Thyroid gland (tissue), 4 donors: ENCODE data around the gene TMEM208. TPM values are rescaled to one million over a fixed set of nuclear protein-coding genes. Genes with fewer than 3 reads are reported as not detected.

Experiments used
- DNase-seq, 2 donors: peaks; one replicate each; pipeline ENCODE4 v3.0.0-alpha.2; 2019
- H3K27ac ChIP-seq, 3 donors: fragments of 200-600 bp; sonication (generic); 1 replicate in 2 of 3; 2 replicates in 1 of 3; pipeline ENCODE4 v1.5.1; 2016 to 2019; ENCODE audit warnings: mild to moderate bottlenecking in 1 of 3, moderate library complexity in 1 of 3
- H3K27me3 ChIP-seq: fragments of 200-600 bp; sonication (generic); one replicate; pipeline ENCODE4 v1.5.1; 2019
- H3K36me3 ChIP-seq, 2 donors: fragments of 200-600 bp; sonication (generic); one replicate each; pipeline ENCODE4 v1.5.1; 2016 to 2019
- H3K4me1 ChIP-seq, 2 donors: fragments of 200-600 bp; sonication (generic); one replicate each; pipeline ENCODE4 v1.5.1; 2017 to 2019
- H3K4me3 ChIP-seq, 3 donors: fragments of 200-600 bp; sonication (generic); replicated peaks in 1 of 3; 1 replicate in 2 of 3; 2 replicates in 1 of 3; pipeline ENCODE4 v1.5.1; 2016; ENCODE audit warnings: mild to moderate bottlenecking in 1 of 3
- H3K9me3 ChIP-seq: fragments of 200-600 bp; sonication (generic); one replicate; pipeline ENCODE4 v1.5.1; 2017
- POLR2A ChIP-seq, 2 donors: fragments of 450-650 bp; IDR thresholded peaks; one replicate each; pipeline ENCODE4 v1.6.1; 2017; ENCODE audit warnings: antibody characterized with exemption in 2 of 2, mild to moderate bottlenecking in 2 of 2, moderate library complexity in 1 of 2
- WGBS, 2 donors: methylation state at CpG; one replicate each; pipeline ENCODE4 v1.1.5; 2017; 5-methylcytosine and 5-hydroxymethylcytosine counted together
- intact Hi-C: fragments of 100-400 bp; cut with DNase I; formaldehyde crosslinking; loops from one replicate; pipeline ENCODE4 v1.15.1; 2023
- total RNA-seq, 4 donors: library from RNA; depleted of rRNA; stranded (reverse); fragments of >200 nt; gene quantifications; one replicate each; pipeline ENCODE4 v1.2.3, GENCODE V29; 2016
- TF ChIP-seq, protein P1 (sequence below), 6 experiments: fragments of 200-600 bp in 3 of 6; fragments of 450-650 bp in 3 of 6; sonication (generic) in 3 of 6; IDR thresholded peaks; one replicate each; pipeline ENCODE4 v1.5.1; 2016 to 2019; ENCODE audit warnings: antibody characterized with exemption in 6 of 6, mild to moderate bottlenecking in 2 of 6, inconsistent platforms in 1 of 6, moderate library complexity in 1 of 6

The TMEM208 gene
- total RNA-seq, 4 donors from 2014 or later: 53.2 to 69.0 (median 58.3) TPM

DNA sequence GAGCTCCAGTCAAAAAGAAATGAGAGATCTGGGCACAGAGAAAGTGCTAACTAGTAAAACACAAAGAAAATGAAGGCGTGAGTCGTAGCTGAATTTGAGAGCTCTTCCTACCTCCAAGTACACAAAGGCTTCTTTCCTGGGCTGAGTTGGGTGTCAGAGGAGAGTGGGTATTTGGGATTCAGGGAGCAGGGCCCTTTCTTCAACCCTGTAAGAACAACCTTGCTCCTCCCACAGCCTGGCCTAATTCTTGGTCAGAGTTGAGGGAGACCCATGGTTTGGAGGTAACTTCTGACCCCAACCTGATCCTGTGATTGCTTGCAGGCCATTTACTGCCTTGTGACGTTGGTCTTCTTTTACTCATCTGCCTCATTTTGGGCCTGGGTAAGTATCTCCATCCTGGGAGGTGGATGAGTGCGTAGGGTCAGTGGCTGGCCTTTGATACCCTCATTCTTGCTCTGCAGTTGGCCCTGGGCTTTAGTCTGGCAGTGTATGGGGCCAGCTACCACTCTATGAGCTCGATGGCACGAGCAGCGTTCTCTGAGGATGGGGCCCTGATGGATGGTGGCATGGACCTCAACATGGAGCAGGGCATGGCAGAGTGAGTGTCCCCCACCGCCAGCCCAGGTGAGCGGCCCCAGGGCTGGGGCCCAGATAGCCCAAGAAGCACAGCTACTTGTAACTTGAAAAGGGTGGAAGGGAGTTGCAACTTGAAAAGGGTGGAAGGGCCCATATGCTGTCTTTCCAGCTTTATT, 1.3 kb downstream of the TMEM208 start:
- H3K36me3 ChIP-seq: peaks cover 40 to 42% of the 10 kb centered on the region in 2 donors
- intact Hi-C loops: no loop called here
- no peaks in the 10 kb centered on the region for H3K27me3 ChIP-seq
- H3K9me3 ChIP-seq: no peaks in the 10 kb centered on the region
- no peak for TF ChIP-seq POLR2A (IDR thresholded peaks at IDR 0.05)
- peaks cover 14% of the 10 kb centered on the region in 2 donors for H3K4me1 ChIP-seq
- H3K4me3 ChIP-seq: no peak overlapping the region
- DNase-seq: no peak
- H3K27ac ChIP-seq: no peak overlapping the region
- 90 to 91% methylated on average over 6 to 9 of the region's 9 CpGs for WGBS, 2 donors

DNA sequence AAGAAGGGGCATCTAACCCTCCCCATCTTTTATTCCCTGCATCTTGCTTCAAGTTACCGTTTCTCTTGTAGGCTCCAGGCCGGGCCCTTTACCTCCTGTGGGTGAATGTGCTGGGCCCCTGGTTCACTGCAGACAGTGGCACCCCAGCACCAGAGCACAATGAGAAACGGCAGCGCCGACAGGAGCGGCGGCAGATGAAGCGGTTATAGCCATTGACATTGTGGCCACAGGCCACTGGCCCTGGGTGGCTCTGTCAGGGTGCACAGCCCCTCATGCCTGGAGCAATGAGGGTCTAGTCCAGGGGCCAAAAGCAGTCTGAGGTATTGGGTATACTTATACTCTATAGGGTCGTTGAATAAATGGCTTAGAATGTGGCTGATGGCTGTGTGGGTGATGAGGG, 2.0 kb downstream of the TMEM208 start:
- no peak overlapping the region for H3K4me3 ChIP-seq
- H3K36me3 ChIP-seq: peaks cover 47% of the 10 kb centered on the region in 2 donors
- no peak overlapping the region for H3K27ac ChIP-seq
- H3K9me3 ChIP-seq: no peaks in the 10 kb centered on the region
- TF ChIP-seq, protein P1, sequence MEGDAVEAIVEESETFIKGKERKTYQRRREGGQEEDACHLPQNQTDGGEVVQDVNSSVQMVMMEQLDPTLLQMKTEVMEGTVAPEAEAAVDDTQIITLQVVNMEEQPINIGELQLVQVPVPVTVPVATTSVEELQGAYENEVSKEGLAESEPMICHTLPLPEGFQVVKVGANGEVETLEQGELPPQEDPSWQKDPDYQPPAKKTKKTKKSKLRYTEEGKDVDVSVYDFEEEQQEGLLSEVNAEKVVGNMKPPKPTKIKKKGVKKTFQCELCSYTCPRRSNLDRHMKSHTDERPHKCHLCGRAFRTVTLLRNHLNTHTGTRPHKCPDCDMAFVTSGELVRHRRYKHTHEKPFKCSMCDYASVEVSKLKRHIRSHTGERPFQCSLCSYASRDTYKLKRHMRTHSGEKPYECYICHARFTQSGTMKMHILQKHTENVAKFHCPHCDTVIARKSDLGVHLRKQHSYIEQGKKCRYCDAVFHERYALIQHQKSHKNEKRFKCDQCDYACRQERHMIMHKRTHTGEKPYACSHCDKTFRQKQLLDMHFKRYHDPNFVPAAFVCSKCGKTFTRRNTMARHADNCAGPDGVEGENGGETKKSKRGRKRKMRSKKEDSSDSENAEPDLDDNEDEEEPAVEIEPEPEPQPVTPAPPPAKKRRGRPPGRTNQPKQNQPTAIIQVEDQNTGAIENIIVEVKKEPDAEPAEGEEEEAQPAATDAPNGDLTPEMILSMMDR (IDR thresholded peaks at IDR 0.05): no peak
- no peak for TF ChIP-seq POLR2A (IDR thresholded peaks at IDR 0.05)
- 86 to 91% methylated on average over 6 to 9 of the region's 9 CpGs for WGBS, 2 donors
- no peak for DNase-seq
- no peaks in the 10 kb centered on the region for H3K27me3 ChIP-seq
- peaks cover 14% of the 10 kb centered on the region in 2 donors for H3K4me1 ChIP-seq
- intact Hi-C loops: no loop called here

DNA sequence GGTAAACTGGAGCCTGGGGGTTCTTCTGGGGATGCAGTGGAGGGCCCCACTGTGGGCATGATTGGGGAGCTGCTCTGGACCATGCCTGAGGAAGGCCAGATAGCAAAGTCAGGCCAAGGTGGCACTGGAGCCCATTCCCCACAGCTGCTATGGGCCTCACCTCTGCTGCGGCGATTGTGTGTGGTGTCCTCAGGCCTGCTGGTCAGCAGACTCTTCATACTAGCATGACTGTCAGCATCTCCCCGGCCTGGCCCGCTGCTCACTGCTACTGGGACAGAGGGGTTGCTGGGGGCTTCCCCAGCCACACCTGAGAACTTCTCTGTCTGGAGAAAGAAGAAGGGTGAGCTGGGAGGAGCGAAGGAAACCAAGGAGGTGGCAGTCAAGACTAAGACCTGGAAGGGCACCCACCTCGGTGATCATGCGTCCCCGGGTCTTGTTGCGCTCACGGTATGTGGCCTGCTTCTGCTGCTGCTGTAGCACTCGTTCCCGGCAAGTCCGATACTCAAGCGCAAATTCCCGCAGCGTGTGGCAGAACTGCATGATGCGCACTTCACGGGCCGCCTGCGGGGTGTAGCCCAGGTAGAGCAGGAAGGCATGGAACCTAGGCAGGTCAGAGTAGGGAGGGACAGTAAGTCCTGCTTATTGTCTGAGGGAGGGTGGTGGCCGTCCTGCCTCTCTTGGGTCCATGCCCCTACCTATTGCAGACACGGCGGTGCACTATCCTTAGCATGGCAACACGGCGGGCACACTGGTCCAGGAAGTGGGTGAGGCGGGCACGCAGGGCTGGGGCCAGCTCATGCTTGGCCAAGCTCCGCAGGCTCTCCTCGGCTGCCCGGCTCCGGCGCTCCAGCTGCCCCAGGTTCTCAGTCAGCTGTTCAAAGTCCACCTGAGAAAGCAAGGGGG, 3.2 kb downstream of the TMEM208 start:
- H3K4me3 ChIP-seq: no peak overlapping the region
- DNase-seq: no peak
- no peaks in the 10 kb centered on the region for H3K27me3 ChIP-seq
- intact Hi-C loops: no loop called here
- peaks cover 14% of the 10 kb centered on the region in 2 donors for H3K4me1 ChIP-seq
- H3K9me3 ChIP-seq: no peaks in the 10 kb centered on the region
- TF ChIP-seq, protein P1 (IDR thresholded peaks at IDR 0.05): no peak
- no peak for TF ChIP-seq POLR2A (IDR thresholded peaks at IDR 0.05)
- H3K27ac ChIP-seq: no peak overlapping the region
- 89 to 95% methylated on average over 27 to 30 of the region's 32 CpGs for WGBS, 2 donors
- H3K36me3 ChIP-seq: peaks cover 52% of the 10 kb centered on the region in 2 donors

DNA sequence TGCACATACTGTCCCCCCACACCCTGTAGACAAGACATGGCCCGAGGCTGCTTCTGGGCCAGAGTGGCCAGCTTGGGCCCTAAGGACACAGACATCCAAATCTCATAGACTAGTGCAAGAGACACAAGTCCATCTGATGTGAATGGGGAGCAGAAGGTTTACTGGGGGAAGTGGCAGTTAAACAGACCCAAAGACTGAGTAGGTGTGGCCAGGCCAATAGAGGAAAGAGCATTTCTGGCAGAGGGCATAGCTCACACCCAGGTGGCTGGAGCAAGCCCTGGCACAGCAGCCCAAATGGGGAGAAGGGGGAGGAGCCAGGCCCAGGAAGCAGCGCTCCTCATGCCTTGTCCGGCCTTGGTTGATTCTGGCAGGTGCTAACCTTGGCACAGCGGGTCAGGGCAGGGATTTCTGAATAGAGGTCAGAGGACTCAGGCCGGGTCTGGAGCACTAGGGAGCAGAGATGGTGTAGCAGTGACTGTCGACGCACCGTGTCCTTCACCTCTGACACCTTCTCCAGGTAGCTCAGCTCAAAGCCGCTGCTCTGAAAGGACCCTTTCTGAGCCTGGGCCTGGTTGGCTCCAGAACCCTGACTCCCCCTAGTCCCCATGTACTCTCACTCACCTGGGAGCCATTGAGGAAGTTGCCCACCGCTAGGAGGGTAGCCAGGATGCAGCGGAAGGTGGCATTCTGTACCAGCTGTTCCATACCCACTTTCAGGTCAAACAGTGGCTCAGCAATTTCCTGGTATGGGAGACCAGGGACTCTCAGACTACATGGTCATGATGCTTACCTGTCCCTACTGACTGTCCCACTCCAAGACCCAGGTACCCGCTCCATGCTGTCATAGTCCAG, 4.1 kb downstream of the TMEM208 start:
- TF ChIP-seq, protein P1 (IDR thresholded peaks at IDR 0.05): no peak
- no peak for TF ChIP-seq POLR2A (IDR thresholded peaks at IDR 0.05)
- no peak overlapping the region for H3K4me3 ChIP-seq
- 90% methylated on average over 11 to 12 of the region's 12 CpGs for WGBS, 2 donors
- intact Hi-C loops: no loop called here
- no peaks in the 10 kb centered on the region for H3K27me3 ChIP-seq
- peaks cover 57 to 59% of the 10 kb centered on the region in 2 donors for H3K36me3 ChIP-seq
- H3K4me1 ChIP-seq: peaks cover 11 to 13% of the 10 kb centered on the region in 2 donors
- no peaks in the 10 kb centered on the region for H3K9me3 ChIP-seq
- H3K27ac ChIP-seq: no peak overlapping the region
- DNase-seq: no peak

DNA sequence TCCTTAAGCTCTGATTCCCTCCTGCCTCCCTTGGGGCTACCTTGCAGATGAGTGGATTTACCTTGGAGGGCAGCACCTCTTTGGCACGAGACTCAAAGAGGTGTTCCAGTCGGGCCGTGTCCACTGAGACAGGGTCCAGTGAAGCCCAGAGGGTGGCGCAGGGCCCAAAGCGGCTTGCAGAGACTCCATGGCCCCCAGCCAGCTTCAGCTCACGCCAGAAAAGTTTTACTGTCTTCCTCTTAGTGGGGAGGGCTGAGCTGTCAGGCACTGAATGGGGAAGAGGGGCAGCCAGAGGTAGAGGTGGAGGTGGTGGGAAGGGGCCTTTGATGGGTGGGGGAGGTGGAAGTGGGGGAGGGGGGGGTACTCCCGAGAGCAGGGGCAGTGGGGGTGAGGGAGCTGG, 6.7 kb downstream of the TMEM208 start:
- Histone ChIP-seq H3K27me3 (no peaks in the 10 kb centered on the region), H3K4me1 (no peaks in the 10 kb centered on the region), H3K9me3 (no peaks in the 10 kb centered on the region), H3K4me3 (no peak overlapping the region), H3K36me3 (peaks cover 74 to 80% of the 10 kb centered on the region in 2 donors), H3K27ac (no peak overlapping the region)
- DNase-seq: peak in 1 of 2 donors; percentile 42
- TF ChIP-seq, protein P1 (IDR thresholded peaks at IDR 0.05): no peak
- TF ChIP-seq POLR2A (IDR thresholded peaks at IDR 0.05): no peak
- intact Hi-C loops: no loop called here
- WGBS, 2 donors: 63 to 65% methylated on average over 7 of the region's 7 CpGs
